Prostate gland (tissue), 2 donors: Measurements from ENCODE around the gene CGNL1.

Source experiments
- CTCF ChIP-seq, 4 experiments: fragments of 200-600 bp in 2 of 4; fragments of 450-650 bp in 2 of 4; sonication (generic) in 2 of 4; IDR thresholded peaks; 1 replicate in 3 of 4; 2 replicates in 1 of 4; pipeline ENCODE4 v1.5.1; 2016 to 2019; ENCODE audit warnings: antibody characterized with exemption in 4 of 4, mild to moderate bottlenecking in 2 of 4, moderate library complexity in 2 of 4
- POLR2A ChIP-seq: fragments of 450-650 bp; IDR thresholded peaks from one replicate; pipeline ENCODE4 v1.6.1; 2016; ENCODE audit warnings: antibody characterized with exemption, mild to moderate bottlenecking
- POLR2AphosphoS5 ChIP-seq: sonication (generic); formaldehyde crosslinking; IDR thresholded peaks from one replicate; pipeline ENCODE4 v1.6.1; 2017; ENCODE audit warnings: antibody characterized with exemption

- TF ChIP-seq CTCF (IDR thresholded peaks at IDR 0.05) = no peak
- TF ChIP-seq POLR2AphosphoS5 = no peak
- TF ChIP-seq POLR2A = no peak
Measured at GRCh38 chr15:57446393-57446792, 70.1 kb downstream of the CGNL1 start.
